HAP-1 (cell line): ENCODE measurements around the gene HSPA8.

Experiments
- DNase-seq, 2 experiments: peaks; one replicate each; pipeline ENCODE4 v3.0.0-alpha.2; 2016 to 2020; ENCODE audit warnings: low spot score in 2 of 2
- H3K27me3 ChIP-seq: fragments of 250-450 bp; sonication (Bioruptor Pico); 2 replicates; pipeline ENCODE4 v1.5.1; 2020; ENCODE audit warnings: low read depth, mild to moderate bottlenecking, moderate library complexity
- H3K36me3 ChIP-seq: fragments of 250-450 bp; sonication (Bioruptor Pico); replicated peaks from 2 replicates; pipeline ENCODE4 v1.5.1; 2020; ENCODE audit warnings: mild to moderate bottlenecking
- H3K4me1 ChIP-seq: fragments of 250-450 bp; sonication (Bioruptor Pico); 2 replicates; pipeline ENCODE4 v1.5.1; 2020; ENCODE audit warnings: mild to moderate bottlenecking
- H3K4me3 ChIP-seq: fragments of 250-450 bp; sonication (Bioruptor Pico); 2 replicates; pipeline ENCODE4 v1.5.1; 2020; ENCODE audit warnings: mild to moderate bottlenecking, moderate library complexity
- H3K9me3 ChIP-seq: fragments of 250-450 bp; sonication (Bioruptor Pico); 2 replicates; pipeline ENCODE4 v1.5.1; 2020; ENCODE audit warnings: mild to moderate bottlenecking, moderate library complexity
- in situ Hi-C: fragments of 300-500 bp; cut with MboI; formaldehyde crosslinking; loops from 3 replicates; pipeline ENCODE4 v1.14.3; 2020; ENCODE audit warnings: low sequenced_read_pairs, inconsistent platforms, mixed read lengths

Gene HSPA8

GRCh38 chr11:123047947-123048293, 14.0 kb downstream of the HSPA8 start:
- Histone ChIP-seq H3K9me3 (no peaks in the 10 kb centered on the region), H3K36me3 (no peaks in the 10 kb centered on the region), H3K4me1 (no peaks in the 10 kb centered on the region), H3K4me3 (no peak overlapping the region), H3K27me3 (no peaks in the 10 kb centered on the region)
- in situ Hi-C loops, result no loop called here
- no peak for DNase-seq

- Histone ChIP-seq H3K9me3 (no peaks in the 10 kb centered on the region), H3K27me3 (no peaks in the 10 kb centered on the region), H3K4me3 (no peak overlapping the region), H3K36me3 (no peaks in the 10 kb centered on the region), H3K4me1 (no peaks in the 10 kb centered on the region)
- no peak for DNase-seq
- in situ Hi-C loops, result no loop called here
These were observed 14.5 kb downstream of the HSPA8 start for GRCh38 chr11:123047266-123047946.

GRCh38 chr11:123046473-123047259, 15.3 kb downstream of the HSPA8 start:
- Histone ChIP-seq H3K4me3 (no peak overlapping the region), H3K4me1 (no peaks in the 10 kb centered on the region), H3K36me3 (no peaks in the 10 kb centered on the region), H3K9me3 (no peaks in the 10 kb centered on the region), H3K27me3 (no peaks in the 10 kb centered on the region)
- DNase-seq, result no peak
- in situ Hi-C loops, result no loop called here

GRCh38 chr11:123045101-123045500, 16.8 kb downstream of the HSPA8 start:
- H3K4me1 ChIP-seq, result no peaks in the 10 kb centered on the region
- H3K27me3 ChIP-seq, result no peaks in the 10 kb centered on the region
- in situ Hi-C loops, result no loop called here
- no peaks in the 10 kb centered on the region for H3K36me3 ChIP-seq
- no peak for DNase-seq
- 0 out of 2 replicates have a peak, but pooled peaks cover 2% of the 10 kb centered on the region for H3K9me3 ChIP-seq
- H3K4me3 ChIP-seq, result no peak overlapping the region

DNA sequence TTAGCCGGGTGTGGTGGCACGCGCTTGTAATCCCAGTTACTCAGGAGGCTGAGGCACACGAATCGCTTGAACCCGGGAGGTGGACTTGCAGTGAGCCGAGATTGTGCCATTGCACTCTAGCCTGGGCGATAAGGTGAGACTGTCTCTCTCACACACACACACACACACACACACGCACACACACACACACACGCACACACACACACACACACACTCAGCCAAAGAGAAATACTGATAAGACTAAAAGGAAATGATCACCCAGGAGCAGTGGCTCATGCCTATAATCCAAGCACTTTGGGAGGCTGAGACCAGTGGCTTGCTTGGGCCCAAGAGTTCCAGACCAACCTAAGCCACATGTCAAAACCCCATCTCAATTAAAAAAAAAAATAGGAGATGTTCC, 20.8 kb downstream of the HSPA8 start:
- Histone ChIP-seq H3K36me3 (no peaks in the 10 kb centered on the region), H3K4me3 (no peak overlapping the region), H3K9me3 (0 out of 2 replicates have a peak, but pooled peaks cover 2% of the 10 kb centered on the region), H3K4me1 (no peaks in the 10 kb centered on the region), H3K27me3 (0 out of 2 replicates have a peak, but pooled peaks cover 4% of the 10 kb centered on the region)
- in situ Hi-C loops, result no loop called here
- no peak for DNase-seq

GRCh38 chr11:123040111-123040432, 21.9 kb downstream of the HSPA8 start:
- H3K4me1 ChIP-seq, result no peaks in the 10 kb centered on the region
- H3K36me3 ChIP-seq, result no peaks in the 10 kb centered on the region
- H3K9me3 ChIP-seq, result 0 out of 2 replicates have a peak, but pooled peaks cover 2% of the 10 kb centered on the region
- no peak for DNase-seq
- H3K27me3 ChIP-seq, result 0 out of 2 replicates have a peak, but pooled peaks cover 4% of the 10 kb centered on the region
- in situ Hi-C loops, result no loop called here
- no peak overlapping the region for H3K4me3 ChIP-seq

- in situ Hi-C loops, result no loop called here
- Histone ChIP-seq H3K27me3 (0 out of 2 replicates have a peak, but pooled peaks cover 4% of the 10 kb centered on the region), H3K4me3 (no peak overlapping the region), H3K4me1 (no peaks in the 10 kb centered on the region), H3K36me3 (no peaks in the 10 kb centered on the region), H3K9me3 (0 out of 2 replicates have a peak, but pooled peaks cover 2% of the 10 kb centered on the region)
- no peak for DNase-seq
These were observed 26.1 kb downstream of the HSPA8 start for GRCh38 chr11:123035831-123036230.

DNA sequence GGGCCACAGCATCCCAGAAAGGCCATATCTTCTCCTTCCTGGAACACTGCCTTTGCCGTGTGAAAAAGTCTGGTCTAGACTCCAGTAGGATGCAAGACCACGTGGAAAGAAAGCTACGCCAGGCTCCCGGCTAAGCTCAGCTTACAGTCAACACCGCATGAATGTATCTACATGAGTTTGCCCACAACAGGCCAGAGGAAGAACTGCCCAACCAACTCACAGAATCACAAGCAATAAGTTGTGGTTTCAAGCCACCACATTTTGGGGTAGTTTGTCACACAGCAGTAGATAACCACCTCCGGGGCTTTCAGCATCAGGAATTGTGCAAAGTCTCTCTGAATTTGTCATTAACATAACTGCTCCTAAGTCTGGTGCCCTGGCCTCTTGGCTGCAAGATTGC, 27.3 kb downstream of the HSPA8 start:
- Histone ChIP-seq H3K9me3 (no peaks in the 10 kb centered on the region), H3K4me3 (no peak overlapping the region), H3K36me3 (no peaks in the 10 kb centered on the region), H3K27me3 (0 out of 2 replicates have a peak, but pooled peaks cover 4% of the 10 kb centered on the region), H3K4me1 (no peaks in the 10 kb centered on the region)
- in situ Hi-C loops, result no loop called here
- no peak for DNase-seq

DNA sequence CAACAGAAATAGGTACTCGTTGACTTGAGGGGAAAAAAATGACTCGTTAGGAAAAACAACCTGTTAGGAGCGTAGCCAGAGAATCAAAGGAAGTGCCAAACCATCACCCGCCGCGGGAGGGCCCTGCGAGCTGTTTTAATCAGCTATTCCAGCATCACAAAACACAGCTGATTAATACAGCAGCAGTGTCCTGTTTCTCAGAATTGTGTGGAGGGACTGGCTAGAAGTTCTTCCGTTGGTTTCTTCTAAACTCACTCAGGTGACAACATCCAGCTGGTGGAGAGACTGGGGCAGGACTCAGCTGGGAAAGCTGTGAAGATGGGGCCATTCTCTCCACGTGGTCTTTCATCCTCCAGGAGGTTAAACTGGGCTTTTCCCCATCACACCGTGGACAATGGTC, 28.0 kb downstream of the HSPA8 start:
- H3K4me1 ChIP-seq, result no peaks in the 10 kb centered on the region
- no peaks in the 10 kb centered on the region for H3K9me3 ChIP-seq
- in situ Hi-C loops, result no loop called here
- no peaks in the 10 kb centered on the region for H3K36me3 ChIP-seq
- H3K4me3 ChIP-seq, result no peak overlapping the region
- H3K27me3 ChIP-seq, result 0 out of 2 replicates have a peak, but pooled peaks cover 4% of the 10 kb centered on the region
- DNase-seq, result peak; percentile 24 to 39

DNA sequence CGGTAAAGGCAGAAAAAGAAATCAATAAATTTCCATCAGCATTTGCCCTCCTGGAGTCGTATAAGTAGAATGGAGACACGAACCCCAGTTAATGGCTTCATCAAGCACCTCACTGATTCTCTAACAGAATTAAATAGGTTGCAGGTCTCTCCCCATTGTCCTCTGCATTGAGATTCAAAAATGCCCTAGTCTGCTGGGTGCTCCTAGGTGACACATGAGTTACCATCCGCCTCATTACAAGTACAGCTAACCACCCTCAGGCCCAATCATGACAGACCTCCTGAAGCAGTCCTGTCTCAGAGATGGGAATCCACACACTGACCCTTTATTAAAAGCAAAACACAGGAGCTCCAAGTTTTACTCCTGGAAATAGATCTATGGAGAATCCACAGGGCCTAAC, 31.4 kb downstream of the HSPA8 start:
- H3K36me3 ChIP-seq, result no peaks in the 10 kb centered on the region
- in situ Hi-C loops, result no loop called here
- DNase-seq, result no peak
- no peaks in the 10 kb centered on the region for H3K9me3 ChIP-seq
- no peaks in the 10 kb centered on the region; the same call in 1 of the 2 replicates for H3K27me3 ChIP-seq
- H3K4me3 ChIP-seq, result no peak overlapping the region
- H3K4me1 ChIP-seq, result no peaks in the 10 kb centered on the region

- H3K27me3 ChIP-seq, result peaks cover 18% of the 10 kb centered on the region
- H3K4me1 ChIP-seq, result peaks cover 6% of the 10 kb centered on the region
- H3K9me3 ChIP-seq, result no peaks in the 10 kb centered on the region
- no peaks in the 10 kb centered on the region for H3K36me3 ChIP-seq
- H3K4me3 ChIP-seq, result no peak overlapping the region
- DNase-seq, result peak; percentile 28 to 47
- in situ Hi-C loops, result loop anchor here (10.0 kb wide), 1 partner anchor 146 kb away; no protein-coding TSS in a partner anchor
These were observed 41.0 kb downstream of the HSPA8 start for GRCh38 chr11:123020968-123021367.

GRCh38 chr11:123018702-123019101, 43.2 kb downstream of the HSPA8 start:
- Histone ChIP-seq H3K9me3 (no peaks in the 10 kb centered on the region), H3K4me3 (no peak overlapping the region), H3K36me3 (no peaks in the 10 kb centered on the region), H3K27me3 (peaks cover 6% of the 10 kb centered on the region; the same call in 1 of the 2 replicates), H3K4me1 (peaks cover 6% of the 10 kb centered on the region)
- in situ Hi-C loops, result no loop called here
- no peak for DNase-seq

DNA sequence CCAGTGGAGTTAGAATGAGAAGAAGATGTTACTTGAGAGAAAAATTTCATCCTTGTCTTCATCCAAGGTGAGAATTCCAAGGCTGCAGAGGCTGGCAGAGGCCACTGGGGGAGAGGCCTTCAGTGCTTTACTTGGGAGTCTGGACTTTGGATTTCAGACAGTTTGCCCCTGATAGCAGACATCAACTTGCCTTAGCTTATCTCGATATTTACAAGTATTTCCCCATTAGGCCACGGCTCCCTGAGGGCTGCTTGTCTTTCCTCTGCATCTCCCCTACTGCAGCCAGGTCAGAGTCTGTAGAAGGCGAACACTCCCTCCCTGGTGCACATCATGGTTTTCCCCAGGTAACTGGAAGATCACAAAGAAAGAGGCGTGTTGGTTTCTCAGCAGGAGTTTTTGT, 50.4 kb downstream of the HSPA8 start:
- H3K9me3 ChIP-seq, result no peaks in the 10 kb centered on the region
- H3K27me3 ChIP-seq, result peaks cover 7% of the 10 kb centered on the region; the same call in 1 of the 2 replicates
- in situ Hi-C loops, result no loop called here
- H3K4me1 ChIP-seq, result no peaks in the 10 kb centered on the region
- no peaks in the 10 kb centered on the region for H3K36me3 ChIP-seq
- H3K4me3 ChIP-seq, result no peak overlapping the region
- no peak for DNase-seq
